ENCODE measurements around the gene MSRB2.
"Not testable (repeated sequence)": the region's sequence is repeated elsewhere in the genome, so short reads cannot be mapped to it uniquely, and the experiment has no call there.

MSRB2 gene

GRCh38 chr10:23067337-23067736, 28.0 kb upstream of the MSRB2 start:
- Histone ChIP-seq H3K36me3 (ENCODE audit: control insufficient read depth, insufficient read depth, low read length) (no peaks in the 10 kb centered on the region), H3K4me3 (replicated peaks; ENCODE audit: low read depth, low read length) (no peak overlapping the region), H3K27me3 (replicated peaks; ENCODE audit: control insufficient read depth, insufficient read depth, low read length) (no peaks in the 10 kb centered on the region)
- no peak for TF ChIP-seq CTCF (IDR thresholded peaks at IDR 0.05; ENCODE audit: insufficient read depth, low read length, poor library complexity, severe bottlenecking)
- no peak for DNase-seq (ENCODE audit: extremely low read depth, insufficient read length)

- no peaks in the 10 kb centered on the region for H3K36me3 ChIP-seq (ENCODE audit: control insufficient read depth, insufficient read depth, low read length)
- DNase-seq (ENCODE audit: extremely low read depth, insufficient read length) = peak; percentile 20
- H3K4me3 ChIP-seq (replicated peaks; ENCODE audit: low read depth, low read length) = no peak overlapping the region
- H3K27me3 ChIP-seq (replicated peaks; ENCODE audit: control insufficient read depth, insufficient read depth, low read length) = no peaks in the 10 kb centered on the region
- peak; percentile 80 for TF ChIP-seq CTCF (IDR thresholded peaks at IDR 0.05; ENCODE audit: insufficient read depth, low read length, poor library complexity, severe bottlenecking)
These were observed 27.2 kb upstream of the MSRB2 start for GRCh38 chr10:23067939-23068775.

- TF ChIP-seq CTCF (IDR thresholded peaks at IDR 0.05; ENCODE audit: insufficient read depth, low read length, poor library complexity, severe bottlenecking) = no peak
- Histone ChIP-seq H3K36me3 (ENCODE audit: control insufficient read depth, insufficient read depth, low read length) (no peaks in the 10 kb centered on the region), H3K27me3 (replicated peaks; ENCODE audit: control insufficient read depth, insufficient read depth, low read length) (no peaks in the 10 kb centered on the region), H3K4me3 (replicated peaks; ENCODE audit: low read depth, low read length) (no peak overlapping the region)
- DNase-seq (ENCODE audit: extremely low read depth, insufficient read length) = no peak
These were observed 26.2 kb upstream of the MSRB2 start for GRCh38 chr10:23069019-23069815.

- not testable (repeated sequence) for H3K4me3 ChIP-seq (replicated peaks; ENCODE audit: low read depth, low read length); H3K36me3 ChIP-seq (ENCODE audit: control insufficient read depth, insufficient read depth, low read length); DNase-seq (ENCODE audit: extremely low read depth, insufficient read length); H3K27me3 ChIP-seq (replicated peaks; ENCODE audit: control insufficient read depth, insufficient read depth, low read length)
These were observed 25.1 kb upstream of the MSRB2 start for GRCh38 chr10:23070092-23070912.

GRCh38 chr10:23070913-23071218, 24.5 kb upstream of the MSRB2 start:
- peak; percentile 26 for DNase-seq (ENCODE audit: extremely low read depth, insufficient read length)
- TF ChIP-seq CTCF (IDR thresholded peaks at IDR 0.05; ENCODE audit: insufficient read depth, low read length, poor library complexity, severe bottlenecking) = no peak
- Histone ChIP-seq H3K36me3 (ENCODE audit: control insufficient read depth, insufficient read depth, low read length) (no peaks in the 10 kb centered on the region), H3K4me3 (replicated peaks; ENCODE audit: low read depth, low read length) (no peak overlapping the region), H3K27me3 (replicated peaks; ENCODE audit: control insufficient read depth, insufficient read depth, low read length) (no peaks in the 10 kb centered on the region)

- H3K27me3 ChIP-seq (replicated peaks; ENCODE audit: control insufficient read depth, insufficient read depth, low read length); DNase-seq (ENCODE audit: extremely low read depth, insufficient read length); H3K36me3 ChIP-seq (ENCODE audit: control insufficient read depth, insufficient read depth, low read length); H3K4me3 ChIP-seq (replicated peaks; ENCODE audit: low read depth, low read length): not testable (repeated sequence)
These were observed 22.8 kb upstream of the MSRB2 start for GRCh38 chr10:23072593-23072992.
